AG09319 (cell line): ENCODE measurements around the gene FBRS.

Source experiments
- DNase-seq: peaks from one replicate; pipeline ENCODE4 v3.0.0-alpha.2; 2010; ENCODE audit warnings: low read depth; ENCODE audit errors: extremely low read depth
- CTCF ChIP-seq: IDR thresholded peaks from 2 replicates; pipeline ENCODE4 v1.5.1; 2011; ENCODE audit warnings: low read depth, mild to moderate bottlenecking, inconsistent platforms, low read length, moderate library complexity

The FBRS gene

GRCh38 chr16:30655815-30656347, 2.4 kb upstream of the FBRS start:
- TF ChIP-seq CTCF: no peak
- no peak for DNase-seq

GRCh38 chr16:30656388-30656787, 1.8 kb upstream of the FBRS start:
- TF ChIP-seq CTCF: no peak
- DNase-seq: no peak

- no peak for TF ChIP-seq CTCF
- no peak for DNase-seq
These were observed 1.0 kb upstream of the FBRS start for GRCh38 chr16:30656974-30657865.

- DNase-seq: peak; percentile 96
- no peak for TF ChIP-seq CTCF
These were observed 688 bp downstream of the FBRS start for GRCh38 chr16:30658731-30659506.

- no peak for DNase-seq
These were observed 1.5 kb downstream of the FBRS start for GRCh38 chr16:30659507-30660423.

More at GRCh38 chr16:30659507-30660423, 1.5 kb downstream of the FBRS start:
- TF ChIP-seq CTCF: no peak
